CD4-positive, alpha-beta T cell treated with Interferon alpha-2 for 1 hour (primary cell): ENCODE measurements around the gene ENOX1.
"Not testable (repeated sequence)": the region's sequence is repeated elsewhere in the genome, so short reads cannot be mapped to it uniquely, and the experiment has no call there.

Source experiments
- DNase-seq, 2 donors: peaks; one replicate each; pipeline ENCODE4 v3.0.0-alpha.2; 2020 to 2022

The ENOX1 gene

GRCh38 chr13:43416842-43417241 is 369.9 kb downstream of the ENOX1 start:
- DNase-seq: not testable (repeated sequence)

DNA sequence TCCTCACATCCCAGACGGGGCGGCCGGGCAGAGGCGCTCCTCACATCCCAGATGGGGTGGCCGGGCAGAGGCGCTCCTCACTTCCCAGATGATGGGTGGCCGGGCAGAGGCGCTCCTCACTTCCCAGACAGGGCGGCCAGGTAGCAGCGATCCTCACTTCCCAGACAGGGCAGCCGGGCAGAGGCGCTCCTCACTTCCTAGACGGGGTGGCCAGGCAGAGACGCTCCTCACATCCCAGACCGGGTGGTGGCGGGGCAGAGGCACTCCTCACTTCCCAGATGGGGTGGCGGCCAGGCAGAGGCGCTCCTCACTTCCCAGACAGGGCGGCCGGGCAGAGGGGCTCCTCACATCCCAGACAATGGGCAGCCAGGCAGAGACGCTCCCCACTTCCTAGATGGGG is 370.4 kb downstream of the ENOX1 start:
- not testable (repeated sequence) for DNase-seq

- not testable (repeated sequence) for DNase-seq
Measured at GRCh38 chr13:43415903-43416391, 370.8 kb downstream of the ENOX1 start.

GRCh38 chr13:43414111-43414510 is 372.7 kb downstream of the ENOX1 start:
- DNase-seq: no peak

- DNase-seq: no peak
Measured at GRCh38 chr13:43411741-43412140, 375.0 kb downstream of the ENOX1 start.

GRCh38 chr13:43411211-43411610 is 375.6 kb downstream of the ENOX1 start:
- DNase-seq: no peak

DNA sequence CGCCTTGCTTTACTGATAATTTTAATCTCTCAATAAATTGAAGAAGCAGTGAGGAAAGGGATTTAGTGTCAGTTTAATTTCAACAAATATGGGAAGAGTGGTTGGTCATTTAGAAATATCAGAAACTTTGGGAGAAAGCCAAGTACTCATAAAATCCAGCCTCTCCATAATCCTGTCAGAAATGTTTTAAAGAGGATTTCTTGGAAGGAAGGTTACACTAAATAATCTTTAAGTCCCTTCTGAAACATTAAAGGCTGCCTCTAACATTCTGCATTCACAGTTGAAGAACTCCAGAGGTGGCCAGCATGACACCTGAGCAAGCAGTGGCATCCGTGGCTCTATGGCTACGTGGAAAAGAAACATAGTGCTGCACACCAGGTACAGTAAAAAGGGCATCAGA is 378.5 kb downstream of the ENOX1 start:
- no peak for DNase-seq

DNA sequence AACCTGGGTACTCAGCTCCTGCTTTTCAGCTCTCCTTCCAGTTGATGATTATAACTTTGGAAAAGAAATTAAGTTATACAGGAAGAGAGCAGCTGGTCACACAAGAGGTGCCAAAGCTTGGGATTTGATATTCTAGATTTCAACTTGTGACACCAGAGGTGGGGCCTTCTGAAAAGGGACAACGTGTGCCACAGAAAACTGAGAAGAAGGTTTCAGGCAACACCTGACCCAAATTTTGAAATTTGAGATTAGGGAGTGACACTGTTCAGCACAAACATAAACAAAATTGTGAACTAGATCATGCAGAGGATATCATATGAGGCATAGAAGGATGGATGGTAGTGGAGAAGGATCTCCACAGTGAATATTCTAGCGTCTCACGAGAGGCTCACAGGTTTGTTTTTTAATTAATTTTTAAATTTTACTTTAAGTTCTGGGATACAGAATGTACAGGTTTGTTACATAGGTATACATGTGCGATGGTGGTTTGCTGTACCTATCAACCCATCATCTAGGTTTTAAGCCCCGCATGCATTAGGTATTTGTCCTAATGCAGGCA is 379.7 kb downstream of the ENOX1 start:
- DNase-seq: no peak

- no peak for DNase-seq
Measured at GRCh38 chr13:43405457-43405856, 381.3 kb downstream of the ENOX1 start.

GRCh38 chr13:43402380-43402779 is 384.4 kb downstream of the ENOX1 start:
- DNase-seq: no peak

DNA sequence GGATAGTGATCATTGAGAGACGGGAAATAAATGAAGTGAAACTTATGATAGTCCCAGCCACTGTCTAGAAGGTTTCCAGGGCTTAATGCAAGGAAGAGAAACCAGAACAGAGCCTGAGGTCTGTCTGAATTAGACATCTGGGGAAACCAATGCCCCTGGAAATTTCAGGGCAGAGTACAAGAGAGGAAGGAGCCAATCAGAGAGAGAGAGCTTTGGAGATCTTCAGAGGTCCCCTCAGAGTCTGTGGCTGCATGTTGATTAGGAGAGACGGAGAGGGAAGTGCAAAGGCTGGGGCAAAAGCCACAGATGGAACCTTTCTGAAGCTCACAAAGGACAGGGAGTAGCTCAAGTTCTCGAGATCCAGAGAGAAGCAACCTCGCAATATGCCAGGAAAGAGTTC is 385.4 kb downstream of the ENOX1 start:
- DNase-seq: no peak

DNA sequence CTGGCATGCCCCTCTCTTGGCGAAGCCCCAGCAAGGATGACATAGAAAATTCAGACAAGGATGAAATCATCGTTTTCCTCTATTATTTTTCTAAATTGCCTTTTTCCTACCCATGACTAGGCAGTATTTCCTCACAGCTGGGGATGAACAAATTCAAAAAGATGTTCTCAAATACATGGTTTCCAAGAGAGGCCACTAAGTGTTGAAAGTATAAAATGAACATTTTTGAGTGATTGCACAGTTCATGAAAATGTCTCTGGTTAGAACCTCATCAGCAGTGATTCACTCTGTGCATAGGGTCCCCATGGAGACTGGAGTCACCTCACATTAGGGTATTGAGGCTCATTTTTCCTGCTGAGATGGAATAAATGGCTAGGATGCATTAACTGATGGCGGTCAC is 389.7 kb downstream of the ENOX1 start:
- no peak for DNase-seq

DNA sequence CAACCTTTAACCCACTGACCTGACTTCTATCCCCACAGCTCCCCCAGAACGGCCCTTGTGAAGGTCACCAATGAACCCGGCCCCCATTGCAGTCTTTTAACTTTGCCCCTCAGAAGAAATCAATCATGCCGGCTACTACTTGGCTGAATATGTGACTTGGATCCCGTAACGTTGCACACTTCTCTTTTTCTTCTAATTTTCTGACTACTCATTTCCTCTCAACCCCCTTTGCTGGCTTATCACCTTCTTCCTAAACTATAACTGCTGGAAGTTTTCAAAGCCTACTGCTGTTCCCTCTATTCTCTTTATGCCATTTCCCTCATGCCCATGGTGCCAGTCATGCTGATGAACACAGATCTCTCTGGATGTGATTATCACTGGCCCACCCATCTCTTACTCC is 395.7 kb downstream of the ENOX1 start:
- DNase-seq: no peak

DNA sequence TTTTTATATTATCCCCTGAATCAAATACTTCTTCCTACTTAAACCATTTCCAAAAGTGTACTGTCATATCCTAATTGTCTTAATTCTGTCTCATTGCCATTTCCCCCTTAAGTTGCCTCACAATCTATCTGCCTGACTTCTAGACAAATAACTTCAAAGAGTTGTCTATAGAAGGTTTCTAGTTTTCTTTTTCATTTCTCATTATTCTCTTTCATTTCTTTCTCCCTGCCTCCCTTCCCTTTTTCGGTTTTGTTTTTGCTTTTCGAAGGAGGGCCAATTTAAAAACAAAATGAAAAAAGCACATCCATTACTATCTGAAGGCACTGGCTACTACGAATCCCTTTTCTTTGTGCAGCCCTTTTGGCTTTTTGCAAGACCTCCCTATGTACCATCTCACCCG is 396.2 kb downstream of the ENOX1 start:
- no peak for DNase-seq

GRCh38 chr13:43389983-43390382 is 396.8 kb downstream of the ENOX1 start:
- no peak for DNase-seq

GRCh38 chr13:43389573-43389972 is 397.2 kb downstream of the ENOX1 start:
- DNase-seq: no peak

GRCh38 chr13:43388282-43389034 is 398.3 kb downstream of the ENOX1 start:
- DNase-seq: no peak

DNA sequence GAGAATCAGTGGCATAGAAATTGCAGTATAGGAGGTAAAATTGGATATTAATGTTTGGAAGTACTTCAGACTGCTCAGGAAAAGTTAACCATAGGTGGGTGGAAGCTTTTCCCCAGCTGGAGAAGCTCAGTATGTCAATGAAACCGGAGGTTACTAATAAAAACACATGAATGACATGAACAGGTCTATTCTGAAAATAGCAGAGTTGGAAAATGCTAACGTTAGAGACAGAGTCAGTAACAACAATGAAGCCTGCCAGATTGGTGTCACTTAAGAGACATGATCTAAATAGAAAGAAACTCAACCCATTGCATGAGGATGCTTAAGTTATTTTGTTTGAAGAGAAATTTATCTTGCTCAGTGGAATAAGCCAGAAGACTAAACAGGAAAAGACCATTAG is 398.9 kb downstream of the ENOX1 start:
- DNase-seq: no peak

- DNase-seq: no peak
Measured at GRCh38 chr13:43383498-43384165, 403.1 kb downstream of the ENOX1 start.

DNA sequence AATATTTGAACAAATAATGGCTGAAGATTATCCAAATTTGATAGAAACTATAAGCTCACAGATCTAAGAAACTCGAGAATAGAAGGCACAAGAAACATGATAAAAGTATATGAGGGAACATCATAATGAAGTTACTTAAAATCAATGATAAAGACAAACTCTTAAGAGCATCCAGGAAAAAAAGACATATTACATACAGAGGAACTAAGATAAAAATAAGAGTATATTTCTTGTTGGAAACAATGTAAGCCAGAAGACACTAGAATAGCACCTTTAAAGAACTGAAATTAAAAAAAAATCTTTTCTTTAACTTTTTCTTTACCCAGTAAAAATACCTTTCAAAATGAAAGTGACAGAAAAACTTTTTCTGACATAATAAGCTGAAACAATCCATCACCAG is 407.0 kb downstream of the ENOX1 start:
- no peak for DNase-seq

GRCh38 chr13:43377973-43378372 is 408.8 kb downstream of the ENOX1 start:
- DNase-seq: no peak

- no peak for DNase-seq
Measured at GRCh38 chr13:43377149-43377548, 409.6 kb downstream of the ENOX1 start.

DNA sequence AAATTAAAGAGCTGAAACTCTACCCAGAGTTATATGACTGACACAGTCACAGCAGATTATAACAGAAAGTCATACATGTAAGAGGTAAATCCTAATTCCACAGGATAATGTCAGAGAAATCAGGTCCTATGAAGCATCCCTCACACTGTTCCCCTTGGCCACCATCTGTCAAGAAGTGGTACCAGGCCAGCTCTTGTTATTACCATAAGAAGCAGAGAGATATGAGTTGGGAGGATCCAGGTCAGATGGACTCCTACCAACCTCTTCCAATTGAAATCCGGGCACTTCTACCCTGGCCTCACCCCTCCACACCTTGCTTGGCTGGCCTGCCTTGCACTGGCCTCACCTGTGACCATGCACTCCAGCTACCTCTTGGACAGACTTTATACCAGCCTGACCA is 410.2 kb downstream of the ENOX1 start:
- DNase-seq: no peak

GRCh38 chr13:43375797-43376465 is 410.8 kb downstream of the ENOX1 start:
- no peak for DNase-seq
